Measurements from ENCODE around the gene PRDX5.

DNA sequence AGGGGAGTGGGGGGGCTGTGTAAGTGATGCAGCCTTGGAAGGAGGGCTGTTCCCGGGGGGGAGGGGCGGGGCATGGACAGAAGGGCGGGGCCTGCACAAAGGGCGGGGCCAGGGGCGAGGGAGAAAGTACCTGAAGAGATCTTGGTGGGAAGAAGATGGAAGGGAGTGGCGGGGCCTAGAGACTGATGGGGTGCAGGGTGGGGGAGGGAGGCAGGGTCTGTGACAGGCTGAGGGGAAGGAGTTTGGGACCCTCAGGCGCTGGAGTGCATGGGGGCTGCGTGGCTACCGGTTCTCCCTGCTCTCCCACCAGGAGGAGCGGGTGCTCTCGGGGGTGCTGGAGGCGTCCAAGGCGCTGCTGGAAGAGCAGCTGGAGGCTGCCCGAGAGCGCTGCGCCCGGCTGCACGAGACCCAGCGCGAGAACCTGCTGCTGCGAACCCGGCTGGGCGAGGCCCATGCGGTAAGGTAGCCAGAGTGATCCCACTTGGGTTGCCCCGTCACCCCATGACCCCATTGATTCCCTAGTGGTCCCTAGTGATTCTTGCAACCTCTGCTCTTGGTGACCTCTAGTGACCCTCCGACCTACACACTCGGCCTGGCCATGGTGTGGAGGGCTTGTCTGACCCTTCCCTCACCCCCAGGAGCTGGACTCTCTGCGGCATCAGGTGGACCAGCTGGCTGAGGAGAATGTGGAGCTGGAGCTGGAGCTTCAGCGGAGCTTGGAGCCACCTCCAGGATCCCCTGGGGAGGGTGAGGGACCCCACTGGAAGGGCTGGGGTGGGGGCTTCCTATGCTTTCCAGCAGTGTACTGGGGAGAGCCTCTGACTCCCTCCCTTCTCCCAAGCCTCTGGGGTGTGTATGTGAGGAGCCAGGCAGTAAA is 25.2 kb downstream of the PRDX5 start:
- TF ChIP-seq, protein P1, sequence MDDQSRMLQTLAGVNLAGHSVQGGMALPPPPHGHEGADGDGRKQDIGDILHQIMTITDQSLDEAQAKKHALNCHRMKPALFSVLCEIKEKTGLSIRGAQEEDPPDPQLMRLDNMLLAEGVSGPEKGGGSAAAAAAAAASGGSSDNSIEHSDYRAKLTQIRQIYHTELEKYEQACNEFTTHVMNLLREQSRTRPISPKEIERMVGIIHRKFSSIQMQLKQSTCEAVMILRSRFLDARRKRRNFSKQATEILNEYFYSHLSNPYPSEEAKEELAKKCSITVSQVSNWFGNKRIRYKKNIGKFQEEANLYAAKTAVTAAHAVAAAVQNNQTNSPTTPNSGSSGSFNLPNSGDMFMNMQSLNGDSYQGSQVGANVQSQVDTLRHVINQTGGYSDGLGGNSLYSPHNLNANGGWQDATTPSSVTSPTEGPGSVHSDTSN (CRISPR knock-in tag; IDR thresholded peaks at IDR 0.05): no peak
- TF ChIP-seq, protein P2, sequence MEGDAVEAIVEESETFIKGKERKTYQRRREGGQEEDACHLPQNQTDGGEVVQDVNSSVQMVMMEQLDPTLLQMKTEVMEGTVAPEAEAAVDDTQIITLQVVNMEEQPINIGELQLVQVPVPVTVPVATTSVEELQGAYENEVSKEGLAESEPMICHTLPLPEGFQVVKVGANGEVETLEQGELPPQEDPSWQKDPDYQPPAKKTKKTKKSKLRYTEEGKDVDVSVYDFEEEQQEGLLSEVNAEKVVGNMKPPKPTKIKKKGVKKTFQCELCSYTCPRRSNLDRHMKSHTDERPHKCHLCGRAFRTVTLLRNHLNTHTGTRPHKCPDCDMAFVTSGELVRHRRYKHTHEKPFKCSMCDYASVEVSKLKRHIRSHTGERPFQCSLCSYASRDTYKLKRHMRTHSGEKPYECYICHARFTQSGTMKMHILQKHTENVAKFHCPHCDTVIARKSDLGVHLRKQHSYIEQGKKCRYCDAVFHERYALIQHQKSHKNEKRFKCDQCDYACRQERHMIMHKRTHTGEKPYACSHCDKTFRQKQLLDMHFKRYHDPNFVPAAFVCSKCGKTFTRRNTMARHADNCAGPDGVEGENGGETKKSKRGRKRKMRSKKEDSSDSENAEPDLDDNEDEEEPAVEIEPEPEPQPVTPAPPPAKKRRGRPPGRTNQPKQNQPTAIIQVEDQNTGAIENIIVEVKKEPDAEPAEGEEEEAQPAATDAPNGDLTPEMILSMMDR (tag by site-specific recombination; IDR thresholded peaks at IDR 0.05): no peak
- TF ChIP-seq ZNF530 (tag by site-specific recombination; IDR thresholded peaks at IDR 0.05; ENCODE audit: low read depth) (no peak), ZNF274 (IDR thresholded peaks at IDR 0.05; ENCODE audit: low read length) (no peak), ZNF274 (tag by site-specific recombination; IDR thresholded peaks at IDR 0.05; ENCODE audit: borderline replicate concordance) (no peak), ZBTB7A (tag by site-specific recombination; IDR thresholded peaks at IDR 0.05; ENCODE audit: low read depth) (no peak), ZNF548 (tag by site-specific recombination; IDR thresholded peaks at IDR 0.05) (no peak)
- TF ChIP-seq, protein P3, sequence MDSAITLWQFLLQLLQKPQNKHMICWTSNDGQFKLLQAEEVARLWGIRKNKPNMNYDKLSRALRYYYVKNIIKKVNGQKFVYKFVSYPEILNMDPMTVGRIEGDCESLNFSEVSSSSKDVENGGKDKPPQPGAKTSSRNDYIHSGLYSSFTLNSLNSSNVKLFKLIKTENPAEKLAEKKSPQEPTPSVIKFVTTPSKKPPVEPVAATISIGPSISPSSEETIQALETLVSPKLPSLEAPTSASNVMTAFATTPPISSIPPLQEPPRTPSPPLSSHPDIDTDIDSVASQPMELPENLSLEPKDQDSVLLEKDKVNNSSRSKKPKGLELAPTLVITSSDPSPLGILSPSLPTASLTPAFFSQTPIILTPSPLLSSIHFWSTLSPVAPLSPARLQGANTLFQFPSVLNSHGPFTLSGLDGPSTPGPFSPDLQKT (IDR thresholded peaks at IDR 0.05; ENCODE audit: borderline replicate concordance, low read depth, low read length): no peak

All from HEK293 (cell line).